ENCODE results near the gene AFP.

Gene AFP

GRCh38 chr4:73415807-73416238, 20.2 kb upstream of the AFP start:
- DNase-seq: no peak

- no peak for DNase-seq
These were observed 19.5 kb upstream of the AFP start for GRCh38 chr4:73416423-73417087.

- no peak for DNase-seq
These were observed 18.7 kb upstream of the AFP start for GRCh38 chr4:73417342-73417741.

- DNase-seq: no peak
These were observed 18.0 kb upstream of the AFP start for GRCh38 chr4:73417973-73418372.

- DNase-seq: no peak
These were observed 17.3 kb upstream of the AFP start for GRCh38 chr4:73418677-73419076.

- no peak for DNase-seq
These were observed 16.6 kb upstream of the AFP start for GRCh38 chr4:73419106-73420038.

DNA sequence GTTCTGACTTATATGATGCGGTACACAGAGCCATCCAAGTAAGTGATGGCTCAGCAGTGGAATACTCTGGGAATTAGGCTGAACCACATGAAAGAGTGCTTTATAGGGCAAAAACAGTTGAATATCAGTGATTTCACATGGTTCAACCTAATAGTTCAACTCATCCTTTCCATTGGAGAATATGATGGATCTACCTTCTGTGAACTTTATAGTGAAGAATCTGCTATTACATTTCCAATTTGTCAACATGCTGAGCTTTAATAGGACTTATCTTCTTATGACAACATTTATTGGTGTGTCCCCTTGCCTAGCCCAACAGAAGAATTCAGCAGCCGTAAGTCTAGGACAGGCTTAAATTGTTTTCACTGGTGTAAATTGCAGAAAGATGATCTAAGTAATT, 15.4 kb upstream of the AFP start:
- no peak for DNase-seq

DNA sequence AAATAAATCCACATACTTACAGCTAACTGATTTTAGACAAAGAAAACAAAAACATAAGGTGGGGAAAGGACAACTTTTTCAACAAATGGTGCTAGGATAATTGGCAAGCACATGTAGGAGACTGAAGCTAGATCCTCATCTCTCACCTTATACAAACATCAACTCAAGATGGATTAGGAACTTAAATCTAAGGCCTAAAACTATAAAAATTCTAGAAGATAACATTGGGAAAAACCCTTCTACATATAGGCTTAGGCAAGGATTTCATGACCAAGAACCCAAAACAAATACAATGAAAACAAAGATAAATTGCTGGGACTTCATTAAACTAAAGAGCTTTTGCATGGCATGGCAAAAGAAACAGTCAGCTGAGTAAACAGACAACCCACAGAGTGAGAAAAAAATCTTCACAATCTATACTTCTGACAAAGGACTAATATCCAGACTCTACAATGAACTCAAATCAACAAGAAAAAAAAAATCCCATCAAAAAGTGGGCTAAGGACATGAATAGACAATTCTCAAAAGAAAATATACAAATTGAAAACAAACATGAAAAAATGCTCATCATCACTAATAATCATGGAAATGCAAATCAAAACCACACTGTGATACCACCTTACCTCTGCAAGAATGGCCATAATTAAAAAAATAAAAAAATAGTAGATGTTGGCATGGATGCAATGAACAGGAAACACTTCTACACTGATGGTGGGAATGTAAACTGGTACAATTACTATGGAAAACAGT, 14.1 kb upstream of the AFP start:
- DNase-seq: peak; percentile 8

- no peak for DNase-seq
These were observed 13.6 kb upstream of the AFP start for GRCh38 chr4:73422458-73422752.

- DNase-seq: no peak
These were observed 12.8 kb upstream of the AFP start for GRCh38 chr4:73423184-73423583.

DNA sequence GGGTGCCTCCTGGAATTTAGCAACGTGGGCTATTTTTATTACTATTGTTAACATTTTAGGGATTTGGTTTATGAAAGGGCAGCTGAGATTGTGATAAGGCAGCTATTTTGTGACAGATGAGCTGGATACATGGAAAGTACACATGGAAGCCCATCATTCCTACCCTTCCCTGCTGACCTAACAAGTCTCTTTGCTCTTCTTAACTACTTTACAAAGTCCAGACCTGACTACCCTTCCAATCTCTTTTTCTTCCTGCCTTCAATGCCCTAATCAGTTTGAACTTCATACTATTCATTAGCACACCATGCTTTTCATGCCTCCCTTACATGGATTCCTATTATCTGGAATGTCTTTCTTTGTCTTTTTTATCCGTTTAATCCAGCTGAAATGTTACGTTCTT, 9.4 kb upstream of the AFP start:
- no peak for DNase-seq

DNA sequence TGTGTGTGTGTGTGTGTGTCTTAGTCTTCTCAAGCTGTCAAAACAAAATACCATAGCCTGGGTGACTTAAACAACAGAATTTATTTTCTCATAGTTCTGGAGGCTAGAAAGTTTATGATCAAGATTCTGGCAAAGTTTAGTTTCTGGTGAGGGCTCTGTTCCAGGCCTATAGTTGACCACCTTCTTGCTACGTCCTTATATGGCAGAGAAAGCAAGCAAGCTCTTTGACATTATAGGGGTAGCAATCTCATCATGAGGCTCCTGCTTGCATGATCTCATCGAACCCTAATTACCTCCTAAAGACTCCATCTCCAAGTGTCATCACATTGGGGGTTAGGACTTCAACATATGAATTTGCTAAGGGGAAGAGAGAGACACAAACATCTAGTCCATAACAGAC, 6.9 kb upstream of the AFP start:
- DNase-seq: no peak

- no peak for DNase-seq
These were observed 6.0 kb upstream of the AFP start for GRCh38 chr4:73429826-73430587.

- DNase-seq: no peak
These were observed 4.2 kb upstream of the AFP start for GRCh38 chr4:73431813-73432168.

DNA sequence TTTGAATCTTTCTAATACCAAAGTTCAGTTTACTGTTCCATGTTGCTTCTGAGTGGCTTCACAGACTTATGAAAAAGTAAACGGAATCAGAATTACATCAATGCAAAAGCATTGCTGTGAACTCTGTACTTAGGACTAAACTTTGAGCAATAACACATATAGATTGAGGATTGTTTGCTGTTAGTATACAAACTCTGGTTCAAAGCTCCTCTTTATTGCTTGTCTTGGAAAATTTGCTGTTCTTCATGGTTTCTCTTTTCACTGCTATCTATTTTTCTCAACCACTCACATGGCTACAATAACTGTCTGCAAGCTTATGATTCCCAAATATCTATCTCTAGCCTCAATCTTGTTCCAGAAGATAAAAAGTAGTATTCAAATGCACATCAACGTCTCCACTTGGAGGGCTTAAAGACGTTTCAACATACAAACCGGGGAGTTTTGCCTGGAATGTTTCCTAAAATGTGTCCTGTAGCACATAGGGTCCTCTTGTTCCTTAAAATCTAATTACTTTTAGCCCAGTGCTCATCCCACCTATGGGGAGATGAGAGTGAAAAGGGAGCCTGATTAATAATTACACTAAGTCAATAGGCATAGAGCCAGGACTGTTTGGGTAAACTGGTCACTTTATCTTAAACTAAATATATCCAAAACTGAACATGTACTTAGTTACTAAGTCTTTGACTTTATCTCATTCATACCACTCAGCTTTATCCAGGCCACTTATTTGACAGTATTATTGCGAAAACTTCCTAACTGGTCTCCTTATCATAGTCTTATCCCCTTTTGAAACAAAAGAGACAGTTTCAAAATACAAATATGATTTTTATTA, 3.6 kb upstream of the AFP start:
- DNase-seq: no peak

DNA sequence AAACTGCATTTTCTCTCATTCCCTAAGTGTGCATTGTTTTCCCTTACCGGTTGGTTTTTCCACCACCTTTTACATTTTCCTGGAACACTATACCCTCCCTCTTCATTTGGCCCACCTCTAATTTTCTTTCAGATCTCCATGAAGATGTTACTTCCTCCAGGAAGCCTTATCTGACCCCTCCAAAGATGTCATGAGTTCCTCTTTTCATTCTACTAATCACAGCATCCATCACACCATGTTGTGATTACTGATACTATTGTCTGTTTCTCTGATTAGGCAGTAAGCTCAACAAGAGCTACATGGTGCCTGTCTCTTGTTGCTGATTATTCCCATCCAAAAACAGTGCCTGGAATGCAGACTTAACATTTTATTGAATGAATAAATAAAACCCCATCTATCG, 2.9 kb upstream of the AFP start:
- DNase-seq: no peak

DNA sequence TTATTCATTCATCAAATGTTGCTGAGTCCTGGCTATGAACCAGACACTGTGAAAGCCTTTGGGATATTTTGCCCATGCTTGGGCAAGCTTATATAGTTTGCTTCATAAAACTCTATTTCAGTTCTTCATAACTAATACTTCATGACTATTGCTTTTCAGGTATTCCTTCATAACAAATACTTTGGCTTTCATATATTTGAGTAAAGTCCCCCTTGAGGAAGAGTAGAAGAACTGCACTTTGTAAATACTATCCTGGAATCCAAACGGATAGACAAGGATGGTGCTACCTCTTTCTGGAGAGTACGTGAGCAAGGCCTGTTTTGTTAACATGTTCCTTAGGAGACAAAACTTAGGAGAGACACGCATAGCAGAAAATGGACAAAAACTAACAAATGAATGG, 1.7 kb upstream of the AFP start:
- DNase-seq: no peak

DNA sequence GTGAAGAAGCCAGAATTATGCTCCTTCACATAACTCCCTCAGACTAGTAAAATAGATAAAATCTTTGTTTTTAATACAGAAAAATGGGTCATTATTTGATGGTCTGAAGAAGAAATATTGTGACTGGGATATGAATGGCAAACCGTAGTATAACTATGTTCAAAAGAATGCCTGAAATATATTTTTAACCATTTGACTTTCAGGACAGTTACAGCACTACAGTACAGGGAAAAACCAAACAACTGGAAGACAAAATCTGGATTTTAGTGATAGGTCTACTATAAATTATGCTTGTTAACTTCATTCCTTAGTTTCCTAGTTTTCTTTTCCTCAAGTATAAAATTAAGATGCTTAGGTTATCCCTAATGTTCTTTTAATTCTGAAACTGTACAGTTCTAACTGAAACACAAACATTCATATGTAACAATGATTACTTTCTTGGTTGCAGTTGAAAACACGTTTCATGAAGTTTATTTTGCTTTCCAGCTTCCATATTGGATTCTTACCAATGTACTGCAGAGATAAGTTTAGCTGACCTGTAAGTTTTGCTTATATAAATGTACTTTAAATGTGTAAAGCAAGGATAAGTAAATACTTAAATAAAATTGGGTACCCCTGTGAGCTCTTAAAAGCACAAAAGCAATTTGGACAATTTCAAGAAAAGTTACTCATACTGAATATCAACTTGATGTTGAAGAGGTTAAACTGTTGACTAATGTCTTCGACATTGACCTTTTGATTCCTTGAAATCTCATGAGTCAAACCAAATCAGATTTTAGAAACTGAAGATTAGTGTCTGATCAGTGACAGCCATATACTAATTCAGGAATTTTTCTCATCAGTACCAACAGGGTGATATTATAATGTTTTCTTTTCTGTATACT, 895 bp downstream of the AFP start:
- no peak for DNase-seq

- DNase-seq: no peak
These were observed 1.5 kb downstream of the AFP start for GRCh38 chr4:73437558-73437956.

GRCh38 chr4:73438048-73438447, 2.0 kb downstream of the AFP start:
- no peak for DNase-seq

- no peak for DNase-seq
These were observed 2.7 kb downstream of the AFP start for GRCh38 chr4:73438582-73439215.

Measured in NCI-H774 (cell line).